Tracheal epithelial cell (primary cell): Measurements from ENCODE around the gene SPINK5. TPM values are rescaled to one million over a fixed set of nuclear protein-coding genes. Genes with fewer than 3 reads are reported as not detected.

Experiments
- total RNA-seq: library from RNA; depleted of rRNA; stranded (reverse); fragments of >200 nt; gene quantifications from 2 replicates; pipeline ENCODE4 v1.2.1, GENCODE V29; 2014

SPINK5 gene
- total RNA-seq, result 5.5 and 14.1 TPM in 2 replicates

GRCh38 chr5:148063861-148064260 lies at the start of gene SPINK5:
SPINK5 (plus strand) TSS chr5:148063980; CDS start chr5:148064045, 65 bp downstream.

GRCh38 chr5:148168246-148168645 lies 104.5 kb downstream of the SPINK5 start, which contains the start of gene SPINK14:
SPINK14 (plus strand) TSS chr5:148168546; CDS start chr5:148169733, 1,187 bp downstream.

Other genes with a start within 250 kb of the SPINK5 start
- gene SPINK1, start 232.3 kb upstream of the SPINK5 start, total RNA-seq, result 3.6 TPM in 1 of 2 replicates, not detected in the other
- gene SCGB3A2, start 185.3 kb upstream of the SPINK5 start, total RNA-seq, result not detected in 2 replicates
- gene C5orf46, start 157.4 kb upstream of the SPINK5 start, total RNA-seq, result 1.2 TPM in 1 of 2 replicates, not detected in the other
- gene SPINK14, start 104.6 kb downstream of the SPINK5 start, total RNA-seq, result not detected in 2 replicates
- gene SPINK6, start 139.1 kb downstream of the SPINK5 start, total RNA-seq, result not detected in 2 replicates
- gene MARCOL, start 174.5 kb downstream of the SPINK5 start, total RNA-seq, result not detected in 2 replicates
- not detected in 2 replicates for gene SPINK13, start 204.8 kb downstream of the SPINK5 start, total RNA-seq
- 2.9 and 4.3 TPM in 2 replicates for gene SPINK7, start 248.4 kb downstream of the SPINK5 start, total RNA-seq